ENCODE measurements around the gene CRB1.

Gene CRB1

GRCh38 chr1:197515421-197515820 is 247.4 kb downstream of the CRB1 start:
- TF ChIP-seq CTCF (IDR thresholded peaks at IDR 0.05; ENCODE audit: low read depth, low read length) = no peak

DNA sequence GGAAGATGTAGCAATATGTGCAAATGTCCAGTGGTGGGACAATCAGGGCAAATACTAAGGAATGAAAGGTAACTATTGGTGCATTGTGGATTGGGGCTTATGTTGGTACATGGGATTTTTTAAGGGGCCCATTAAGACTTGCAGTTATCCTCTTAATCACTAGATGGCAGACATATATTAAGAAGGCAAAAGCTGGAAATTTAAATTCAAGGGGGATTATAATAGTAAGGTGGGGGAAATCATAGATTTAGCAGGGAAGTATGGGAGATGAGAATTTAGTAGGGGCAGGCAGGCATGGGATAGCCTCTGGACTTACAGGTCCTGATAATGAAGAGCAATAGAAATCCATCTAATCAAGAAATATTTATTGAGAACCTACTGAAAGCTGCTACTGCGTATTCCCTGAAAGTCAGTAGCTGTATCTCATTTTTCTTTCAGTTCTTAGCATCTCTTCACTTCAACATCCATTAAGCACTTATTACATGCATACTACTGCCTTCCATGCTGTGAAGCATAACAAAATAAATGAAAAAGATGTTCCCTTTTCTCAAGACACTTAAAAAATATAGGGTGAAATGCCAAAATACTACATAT is 251.8 kb downstream of the CRB1 start:
- peak; percentile 54 for TF ChIP-seq CTCF (IDR thresholded peaks at IDR 0.05; ENCODE audit: low read depth, low read length)
- no peak overlapping the region for H3K4me3 ChIP-seq (replicated peaks in 1 of 2; ENCODE audit: low read depth in 2 of 2, low read length in 2 of 2)
- DNase-seq (ENCODE audit: low read depth in 2 of 2) = peak; percentile 42 to 44

More at GRCh38 chr1:197515421-197515820, 247.4 kb downstream of the CRB1 start:
- DNase-seq (ENCODE audit: low read depth in 2 of 2) = no peak
- H3K4me3 ChIP-seq (replicated peaks in 1 of 2; ENCODE audit: low read depth in 2 of 2, low read length in 2 of 2) = no peak overlapping the region

DNA sequence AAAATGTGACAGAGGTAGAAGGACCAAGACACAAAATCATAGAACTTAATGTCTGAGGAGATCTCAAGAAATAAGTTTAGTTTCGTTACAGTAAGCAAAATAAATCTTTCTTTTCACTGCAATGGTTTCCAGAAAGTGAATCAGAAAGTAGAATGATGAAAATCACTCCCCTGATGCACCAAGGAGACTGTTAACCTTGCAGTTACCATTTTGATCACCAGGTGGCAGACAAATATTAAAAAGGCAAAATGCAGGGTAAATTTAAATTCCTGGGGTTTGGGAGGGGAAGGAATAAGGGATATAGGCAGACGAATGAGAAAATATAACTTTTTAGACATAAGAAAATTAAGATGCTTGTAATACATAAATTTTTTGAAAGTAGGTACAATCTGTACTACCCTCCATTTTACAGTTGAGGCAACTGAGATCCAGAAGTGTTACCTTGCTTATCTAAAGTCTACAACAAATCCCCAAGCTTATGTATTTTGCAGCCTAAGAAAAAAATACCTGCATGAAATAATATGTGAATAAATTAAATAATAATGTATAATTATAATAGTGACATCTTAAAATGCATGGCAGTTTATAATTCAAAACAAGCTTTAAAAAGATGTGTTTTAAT is 253.2 kb downstream of the CRB1 start:
- no peak overlapping the region for H3K4me3 ChIP-seq (replicated peaks in 1 of 2; ENCODE audit: low read depth in 2 of 2, low read length in 2 of 2)
- peak; percentile 65 to 68 for DNase-seq (ENCODE audit: low read depth in 2 of 2)
- TF ChIP-seq CTCF (IDR thresholded peaks at IDR 0.05; ENCODE audit: low read depth, low read length) = peak; percentile 54

DNA sequence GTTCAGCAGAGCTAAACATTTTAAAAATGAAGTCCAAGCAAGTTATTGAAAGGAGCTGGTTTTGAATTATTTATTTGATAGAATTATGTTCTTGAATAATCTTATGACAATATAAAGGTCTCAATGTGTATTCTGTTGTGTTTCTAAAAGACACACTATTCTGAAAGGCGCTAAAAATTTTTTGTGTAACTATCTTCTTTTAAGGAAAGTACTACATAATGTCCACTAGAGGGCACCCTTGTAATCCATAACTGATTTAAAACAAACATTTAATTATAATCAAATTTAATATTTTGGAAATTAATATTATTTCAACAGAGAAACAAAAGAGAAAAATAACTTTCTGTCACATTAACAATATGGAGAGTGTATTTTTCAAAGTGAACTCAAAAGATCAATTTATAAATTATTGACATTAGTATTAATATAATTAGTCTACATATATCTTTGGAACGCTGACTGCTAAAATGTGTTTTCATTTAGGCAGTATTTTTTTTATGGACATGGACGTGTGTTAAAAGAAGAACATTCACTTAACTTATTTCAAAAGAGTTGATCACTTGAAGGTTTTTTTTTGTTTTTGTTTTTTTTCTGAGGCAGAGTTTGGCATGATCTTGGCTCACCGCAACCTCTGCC is 258.8 kb downstream of the CRB1 start:
- no peak overlapping the region for H3K4me3 ChIP-seq (replicated peaks in 1 of 2; ENCODE audit: low read depth in 2 of 2, low read length in 2 of 2)
- DNase-seq (ENCODE audit: low read depth in 2 of 2) = peak; percentile 60
- peak; percentile 49 for TF ChIP-seq CTCF (IDR thresholded peaks at IDR 0.05; ENCODE audit: low read depth, low read length)
